Measurements from ENCODE around the gene NOS2.

The NOS2 gene

GRCh38 chr17:27760069-27760885 lies 40.1 kb downstream of the NOS2 start:
- peak; percentile 89 for TF ChIP-seq CTCF (IDR thresholded peaks at IDR 0.05; ENCODE audit: low read length)
- no peak for TF ChIP-seq EZH2 (IDR thresholded peaks at IDR 0.05; ENCODE audit: borderline replicate concordance, low read length)
- H2AFZ ChIP-seq (ENCODE audit: low read length) = no peak overlapping the region
- H3K27me3 ChIP-seq (ENCODE audit: insufficient read depth, low read length) = no peaks in the 10 kb centered on the region
- H3K79me2 ChIP-seq (ENCODE audit: insufficient read depth, low read length) = no peaks in the 10 kb centered on the region
- H3K9me2 ChIP-seq (ENCODE audit: low read depth, low read length) = no peaks in the 10 kb centered on the region
- no peaks in the 10 kb centered on the region for H3K4me1 ChIP-seq (ENCODE audit: insufficient read depth, low read length, severe bottlenecking)
- H3K27ac ChIP-seq (ENCODE audit: low read depth, low read length, poor library complexity, severe bottlenecking) = no peak overlapping the region
- no peak overlapping the region for H3K4me3 ChIP-seq (ENCODE audit: low read depth, low read length, poor library complexity, severe bottlenecking)
- H3F3A ChIP-seq (ENCODE audit: insufficient read depth, low read length) = no peaks in the 10 kb centered on the region
- H3K9ac ChIP-seq (ENCODE audit: low read length) = no peak overlapping the region
- H3K4me2 ChIP-seq (ENCODE audit: low read length) = no peak overlapping the region
- no peaks in the 10 kb centered on the region for H3K9me3 ChIP-seq (ENCODE audit: low read length)
- H4K20me1 ChIP-seq (ENCODE audit: insufficient read depth, low read length) = no peaks in the 10 kb centered on the region
- H3K36me3 ChIP-seq (ENCODE audit: insufficient read depth, low read length) = no peaks in the 10 kb centered on the region

GRCh38 chr17:27759528-27759927 lies 40.8 kb downstream of the NOS2 start:
- Histone ChIP-seq H3K27ac (ENCODE audit: low read depth, low read length, poor library complexity, severe bottlenecking) (no peak overlapping the region), H3K79me2 (ENCODE audit: insufficient read depth, low read length) (no peaks in the 10 kb centered on the region), H3F3A (ENCODE audit: insufficient read depth, low read length) (no peaks in the 10 kb centered on the region), H3K4me2 (ENCODE audit: low read length) (no peak overlapping the region), H3K4me3 (ENCODE audit: low read depth, low read length, poor library complexity, severe bottlenecking) (no peak overlapping the region), H3K36me3 (ENCODE audit: insufficient read depth, low read length) (no peaks in the 10 kb centered on the region), H3K9me3 (ENCODE audit: low read length) (no peaks in the 10 kb centered on the region), H4K20me1 (ENCODE audit: insufficient read depth, low read length) (no peaks in the 10 kb centered on the region), H3K9me2 (ENCODE audit: low read depth, low read length) (no peaks in the 10 kb centered on the region), H3K4me1 (ENCODE audit: insufficient read depth, low read length, severe bottlenecking) (no peaks in the 10 kb centered on the region), H3K27me3 (ENCODE audit: insufficient read depth, low read length) (no peaks in the 10 kb centered on the region), H2AFZ (ENCODE audit: low read length) (no peak overlapping the region), H3K9ac (ENCODE audit: low read length) (no peak overlapping the region)
- TF ChIP-seq CTCF (IDR thresholded peaks at IDR 0.05; ENCODE audit: low read length) = no peak
- no peak for TF ChIP-seq EZH2 (IDR thresholded peaks at IDR 0.05; ENCODE audit: borderline replicate concordance, low read length)

- Histone ChIP-seq H3K4me1 (ENCODE audit: insufficient read depth, low read length, severe bottlenecking) (no peaks in the 10 kb centered on the region), H3K4me2 (ENCODE audit: low read length) (no peak overlapping the region), H3K79me2 (ENCODE audit: insufficient read depth, low read length) (no peaks in the 10 kb centered on the region), H3K9me2 (ENCODE audit: low read depth, low read length) (no peaks in the 10 kb centered on the region), H3K27me3 (ENCODE audit: insufficient read depth, low read length) (no peaks in the 10 kb centered on the region), H2AFZ (ENCODE audit: low read length) (no peak overlapping the region), H3K4me3 (ENCODE audit: low read depth, low read length, poor library complexity, severe bottlenecking) (no peak overlapping the region), H3F3A (ENCODE audit: insufficient read depth, low read length) (no peaks in the 10 kb centered on the region), H3K27ac (ENCODE audit: low read depth, low read length, poor library complexity, severe bottlenecking) (no peak overlapping the region), H3K36me3 (ENCODE audit: insufficient read depth, low read length) (no peaks in the 10 kb centered on the region), H3K9me3 (ENCODE audit: low read length) (no peaks in the 10 kb centered on the region), H3K9ac (ENCODE audit: low read length) (no peak overlapping the region), H4K20me1 (ENCODE audit: insufficient read depth, low read length) (no peaks in the 10 kb centered on the region)
- TF ChIP-seq CTCF (IDR thresholded peaks at IDR 0.05; ENCODE audit: low read length) (peak; percentile 78), EZH2 (IDR thresholded peaks at IDR 0.05; ENCODE audit: borderline replicate concordance, low read length) (no peak)
Measured at GRCh38 chr17:27756467-27757371, 43.6 kb downstream of the NOS2 start.
